Measurements from ENCODE around the gene ANKFN1. TPM values are rescaled to one million over a fixed set of nuclear protein-coding genes. Genes with fewer than 3 reads are reported as not detected.

Gene ANKFN1
- total RNA-seq, 2 donors from 2014 or later = 3.0 to 7.3 TPM

GRCh38 chr17:56292578-56292977 lies 139.3 kb downstream of the ANKFN1 start:
- no peaks in the 10 kb centered on the region for H3K27me3 ChIP-seq (replicated peaks; ENCODE audit: insufficient read depth)
- H3K4me1 ChIP-seq (replicated peaks) = no peaks in the 10 kb centered on the region
- intact Hi-C loops (cut with DNase I) = no loop called here
- H3K9me3 ChIP-seq = no peaks in the 10 kb centered on the region
- DNase-seq (ENCODE audit: low spot score) = no peak
- TF ChIP-seq POLR2AphosphoS5 (IDR thresholded peaks at IDR 0.05) (no peak), CTCF (IDR thresholded peaks at IDR 0.05) (no peak), POLR2A (IDR thresholded peaks at IDR 0.05) (no peak)
- no peak overlapping the region for H3K4me3 ChIP-seq
- no peak overlapping the region for H3K27ac ChIP-seq
- no peaks in the 10 kb centered on the region for H3K36me3 ChIP-seq

- no peaks in the 10 kb centered on the region for H3K9me3 ChIP-seq
- H3K27ac ChIP-seq = no peak overlapping the region
- intact Hi-C loops (cut with DNase I) = no loop called here
- DNase-seq (ENCODE audit: low spot score) = no peak
- no peak overlapping the region for H3K4me3 ChIP-seq
- no peaks in the 10 kb centered on the region for H3K27me3 ChIP-seq (replicated peaks; ENCODE audit: insufficient read depth)
- H3K4me1 ChIP-seq (replicated peaks) = no peaks in the 10 kb centered on the region
- TF ChIP-seq CTCF (IDR thresholded peaks at IDR 0.05) (no peak), POLR2A (IDR thresholded peaks at IDR 0.05) (no peak), POLR2AphosphoS5 (IDR thresholded peaks at IDR 0.05) (no peak)
- WGBS = 15% methylated on average over 7 of the region's 7 CpGs
- no peaks in the 10 kb centered on the region for H3K36me3 ChIP-seq
Measured at GRCh38 chr17:56297184-56297583, 143.9 kb downstream of the ANKFN1 start.

- intact Hi-C loops (cut with DNase I) = no loop called here
- 56% methylated on average over 1 of the region's 1 CpG for WGBS
Measured at GRCh38 chr17:56298846-56299245, 145.6 kb downstream of the ANKFN1 start.

GRCh38 chr17:56300144-56300543 lies 146.9 kb downstream of the ANKFN1 start:
- intact Hi-C loops (cut with DNase I) = no loop called here
- no peak overlapping the region for H3K27ac ChIP-seq
- H3K4me1 ChIP-seq (replicated peaks) = no peaks in the 10 kb centered on the region
- H3K4me3 ChIP-seq = no peak overlapping the region
- DNase-seq (ENCODE audit: low spot score) = no peak
- H3K36me3 ChIP-seq = no peaks in the 10 kb centered on the region
- WGBS = 72% methylated on average over 3 of the region's 3 CpGs
- no peaks in the 10 kb centered on the region for H3K27me3 ChIP-seq (replicated peaks; ENCODE audit: insufficient read depth)
- TF ChIP-seq POLR2AphosphoS5 (IDR thresholded peaks at IDR 0.05) = no peak
- TF ChIP-seq CTCF (IDR thresholded peaks at IDR 0.05) = no peak
- TF ChIP-seq POLR2A (IDR thresholded peaks at IDR 0.05) = no peak
- H3K9me3 ChIP-seq = no peaks in the 10 kb centered on the region

More at GRCh38 chr17:56298846-56299245, 145.6 kb downstream of the ANKFN1 start:
- Histone ChIP-seq H3K4me3 (no peak overlapping the region), H3K4me1 (replicated peaks) (no peaks in the 10 kb centered on the region), H3K36me3 (no peaks in the 10 kb centered on the region), H3K27ac (no peak overlapping the region), H3K9me3 (no peaks in the 10 kb centered on the region), H3K27me3 (replicated peaks; ENCODE audit: insufficient read depth) (no peaks in the 10 kb centered on the region)
- no peak for TF ChIP-seq POLR2A (IDR thresholded peaks at IDR 0.05)
- TF ChIP-seq POLR2AphosphoS5 (IDR thresholded peaks at IDR 0.05) = no peak
- no peak for TF ChIP-seq CTCF (IDR thresholded peaks at IDR 0.05)
- no peak for DNase-seq (ENCODE audit: low spot score)

- H3K27ac ChIP-seq = no peak overlapping the region
- 84% methylated on average over 1 of the region's 1 CpG for WGBS
- H3K4me3 ChIP-seq = no peak overlapping the region
- no peaks in the 10 kb centered on the region for H3K4me1 ChIP-seq (replicated peaks)
- no peaks in the 10 kb centered on the region for H3K27me3 ChIP-seq (replicated peaks; ENCODE audit: insufficient read depth)
- H3K36me3 ChIP-seq = no peaks in the 10 kb centered on the region
- DNase-seq (ENCODE audit: low spot score) = no peak
- intact Hi-C loops (cut with DNase I) = no loop called here
- no peak for TF ChIP-seq POLR2A (IDR thresholded peaks at IDR 0.05)
- TF ChIP-seq POLR2AphosphoS5 (IDR thresholded peaks at IDR 0.05) = no peak
- TF ChIP-seq CTCF (IDR thresholded peaks at IDR 0.05) = no peak
- no peaks in the 10 kb centered on the region for H3K9me3 ChIP-seq
Measured at GRCh38 chr17:56305007-56305406, 151.7 kb downstream of the ANKFN1 start.
